ENCODE measurements around the gene TEX38.

The TEX38 gene

DNA sequence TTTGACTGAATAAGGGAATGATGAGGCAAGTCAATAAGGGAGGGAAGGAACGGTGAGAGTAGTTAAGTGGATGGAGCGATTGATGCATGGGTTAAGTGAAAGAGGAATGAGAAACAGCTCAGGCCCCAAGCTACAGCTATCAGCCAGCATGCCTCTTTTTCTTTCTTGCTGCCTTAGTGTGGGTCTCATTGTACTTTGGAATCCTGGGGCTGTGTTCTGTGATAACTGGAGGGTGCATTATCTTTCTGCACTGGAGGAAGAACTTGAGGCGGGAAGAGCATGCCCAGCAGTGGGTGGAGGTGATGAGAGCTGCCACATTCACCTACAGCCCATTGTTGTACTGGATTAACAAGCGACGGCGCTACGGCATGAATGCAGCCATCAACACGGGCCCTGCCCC is 1.0 kb downstream of the TEX38 start:
- no peaks in the 10 kb centered on the region for H3K9me3 Mint-ChIP-seq

DNA sequence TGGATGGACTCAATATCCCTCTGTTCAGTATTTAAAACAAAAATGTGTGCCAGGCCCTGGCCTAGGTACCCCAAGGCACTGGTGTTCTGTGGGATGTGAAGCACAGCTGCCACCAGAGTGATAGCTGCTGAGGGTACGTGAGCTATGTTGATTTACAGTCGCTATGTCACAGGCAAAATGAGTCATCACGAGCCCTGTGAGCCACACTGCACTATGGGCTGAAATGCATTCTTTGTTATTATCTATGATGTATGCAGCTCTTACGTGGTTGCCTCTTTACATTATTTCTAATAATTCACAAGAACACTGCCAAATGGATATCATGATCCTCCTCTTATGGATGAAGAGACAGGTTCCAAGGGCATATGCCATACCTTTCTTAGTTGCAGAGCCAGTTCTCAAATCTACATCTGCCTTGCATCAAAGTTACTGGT is 2.1 kb downstream of the TEX38 start:
- peaks cover 49% of the 10 kb centered on the region for H3K4me1 Mint-ChIP-seq
- H3K27ac Mint-ChIP-seq: peak overlapping the region; percentile 57
- H3K4me3 Mint-ChIP-seq: no peak overlapping the region
- H3K9me3 Mint-ChIP-seq: no peaks in the 10 kb centered on the region
- no peaks in the 10 kb centered on the region for H3K27me3 Mint-ChIP-seq
- H3K36me3 Mint-ChIP-seq: peaks cover 16% of the 10 kb centered on the region

More for the DNA sequence above, 1.0 kb downstream of the TEX38 start:
- H3K4me1 Mint-ChIP-seq: peaks cover 42% of the 10 kb centered on the region
- no peaks in the 10 kb centered on the region for H3K27me3 Mint-ChIP-seq
- H3K36me3 Mint-ChIP-seq: peaks cover 11% of the 10 kb centered on the region
- H3K27ac Mint-ChIP-seq: peak overlapping the region; percentile 75
- no peak overlapping the region for H3K4me3 Mint-ChIP-seq

DNA sequence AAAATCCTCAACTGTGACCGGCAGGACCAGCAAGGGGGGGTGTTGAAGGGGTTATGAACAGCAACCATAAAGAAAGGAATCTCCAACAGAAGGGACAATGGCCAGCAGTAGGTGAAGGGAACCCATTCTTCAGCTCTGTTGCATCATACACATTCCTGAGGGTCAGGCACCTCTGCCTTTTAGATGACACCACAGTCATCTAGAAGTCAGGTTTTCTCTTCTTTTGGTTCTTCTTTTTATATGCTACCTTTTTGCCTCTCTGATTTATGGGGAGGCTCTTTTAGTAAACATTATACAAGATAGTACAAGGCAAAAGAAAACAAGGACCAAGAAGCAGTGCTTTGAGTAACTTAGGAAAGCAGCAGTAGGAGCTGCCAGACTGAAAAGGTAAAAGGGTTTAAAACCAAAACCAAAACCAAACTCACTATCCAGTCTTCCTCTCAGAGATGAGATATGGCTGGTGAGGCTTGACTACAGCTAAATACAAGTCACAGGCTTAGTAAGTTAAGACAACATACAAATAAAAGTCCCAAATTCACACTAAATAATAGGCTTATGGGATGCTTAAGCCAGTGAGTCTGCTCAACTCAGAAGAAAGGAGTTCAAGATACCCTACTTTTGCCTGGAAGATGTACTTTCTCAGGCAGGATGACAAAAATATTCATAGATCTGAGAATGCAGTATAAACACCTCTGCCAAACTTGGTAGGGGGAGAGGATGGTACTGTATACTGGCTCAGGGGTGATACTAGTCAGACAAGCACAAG is 4.1 kb downstream of the TEX38 start:
- Mint-ChIP-seq H3K4me3 (peak overlapping the region; percentile 48), H3K36me3 (peaks cover 29% of the 10 kb centered on the region)

DNA sequence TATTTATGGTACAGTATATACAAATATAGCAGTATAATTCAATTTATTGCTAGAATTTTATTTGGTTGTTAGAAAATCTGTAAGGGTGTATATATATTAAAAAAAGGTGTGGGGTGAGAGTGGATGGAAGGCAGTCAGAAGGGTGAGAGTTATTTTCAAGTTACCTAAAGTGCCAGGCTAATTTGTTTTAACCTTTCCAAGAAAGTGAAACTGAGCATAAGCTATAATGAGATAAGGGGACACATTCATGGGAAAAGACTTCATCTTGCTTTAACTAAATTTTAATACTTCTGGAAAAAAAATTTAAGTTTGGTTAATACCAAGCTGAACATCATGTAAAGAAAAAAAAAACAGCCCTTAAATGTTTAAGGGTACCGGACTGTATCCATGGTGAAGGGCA is 4.9 kb downstream of the TEX38 start:
- Mint-ChIP-seq H3K36me3 (peaks cover 29% of the 10 kb centered on the region), H3K9me3 (no peaks in the 10 kb centered on the region), H3K4me3 (peak overlapping the region; percentile 48), H3K27ac (peak overlapping the region; percentile 96), H3K27me3 (no peaks in the 10 kb centered on the region), H3K4me1 (peaks cover 49% of the 10 kb centered on the region)

More for the DNA sequence above, 4.1 kb downstream of the TEX38 start:
- Mint-ChIP-seq H3K9me3 (no peaks in the 10 kb centered on the region), H3K27ac (peak overlapping the region; percentile 96), H3K27me3 (no peaks in the 10 kb centered on the region), H3K4me1 (peaks cover 49% of the 10 kb centered on the region)

DNA sequence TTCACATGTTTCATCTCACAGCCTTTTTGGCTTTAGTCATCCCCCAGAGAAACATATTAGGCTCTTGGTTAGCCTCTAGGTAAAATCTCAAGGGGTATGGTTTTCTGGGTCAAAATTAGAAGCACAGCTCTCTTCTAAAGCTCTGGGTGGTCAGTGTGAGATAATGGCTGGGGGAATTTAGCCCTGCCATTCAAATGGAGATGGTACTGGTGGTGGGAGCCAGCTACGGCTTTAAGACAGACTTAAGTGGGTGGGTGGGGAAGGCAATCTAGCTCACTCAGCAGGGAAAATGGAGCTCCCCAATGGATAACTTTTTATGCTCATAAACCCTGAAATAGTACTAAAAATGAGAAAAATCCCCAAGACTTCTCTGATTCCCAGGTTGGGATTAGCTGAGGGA is 5.7 kb downstream of the TEX38 start:
- Mint-ChIP-seq H3K4me1 (peaks cover 49% of the 10 kb centered on the region), H3K4me3 (no peak overlapping the region), H3K27me3 (no peaks in the 10 kb centered on the region), H3K27ac (peak overlapping the region; percentile 87), H3K9me3 (no peaks in the 10 kb centered on the region), H3K36me3 (peaks cover 34% of the 10 kb centered on the region)

DNA sequence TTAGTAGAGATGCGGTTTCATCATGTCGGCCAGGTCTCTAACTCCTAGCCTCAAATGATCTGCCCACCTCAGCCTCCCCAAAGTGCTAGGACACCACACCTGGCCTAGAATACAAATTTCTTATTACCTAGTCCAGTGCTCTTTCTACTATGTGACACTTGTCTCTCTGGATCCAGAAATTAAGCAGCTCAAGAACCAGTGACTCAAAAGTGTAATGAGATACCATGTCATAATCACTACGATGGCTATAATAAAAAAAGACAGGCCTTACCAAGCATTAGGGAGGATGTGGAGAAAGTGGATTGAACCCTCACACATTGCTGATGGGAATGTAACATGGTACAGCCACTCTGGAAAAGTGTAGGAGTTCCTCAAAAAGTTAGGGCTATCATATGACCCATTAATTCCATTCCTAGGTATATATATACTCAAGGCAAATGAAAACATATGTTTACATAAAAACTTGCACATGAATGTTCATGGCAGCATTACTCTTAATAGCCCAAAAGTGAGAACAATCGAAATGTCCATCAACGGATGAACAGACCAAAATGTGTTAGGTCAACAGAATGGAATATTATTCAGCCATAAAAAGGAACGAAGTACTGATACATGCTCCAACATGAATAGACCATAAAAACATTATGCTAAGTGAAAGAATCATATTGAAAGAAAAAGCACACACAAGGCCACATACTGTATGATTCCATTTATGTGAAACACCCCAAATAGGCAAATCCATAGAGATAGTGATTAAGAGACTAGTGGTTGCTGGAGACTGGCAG is 8.3 kb downstream of the TEX38 start:
- Mint-ChIP-seq H3K4me3 (no peak overlapping the region), H3K27me3 (no peaks in the 10 kb centered on the region), H3K27ac (no peak overlapping the region), H3K4me1 (peaks cover 33% of the 10 kb centered on the region), H3K9me3 (no peaks in the 10 kb centered on the region), H3K36me3 (peaks cover 34% of the 10 kb centered on the region)

DNA sequence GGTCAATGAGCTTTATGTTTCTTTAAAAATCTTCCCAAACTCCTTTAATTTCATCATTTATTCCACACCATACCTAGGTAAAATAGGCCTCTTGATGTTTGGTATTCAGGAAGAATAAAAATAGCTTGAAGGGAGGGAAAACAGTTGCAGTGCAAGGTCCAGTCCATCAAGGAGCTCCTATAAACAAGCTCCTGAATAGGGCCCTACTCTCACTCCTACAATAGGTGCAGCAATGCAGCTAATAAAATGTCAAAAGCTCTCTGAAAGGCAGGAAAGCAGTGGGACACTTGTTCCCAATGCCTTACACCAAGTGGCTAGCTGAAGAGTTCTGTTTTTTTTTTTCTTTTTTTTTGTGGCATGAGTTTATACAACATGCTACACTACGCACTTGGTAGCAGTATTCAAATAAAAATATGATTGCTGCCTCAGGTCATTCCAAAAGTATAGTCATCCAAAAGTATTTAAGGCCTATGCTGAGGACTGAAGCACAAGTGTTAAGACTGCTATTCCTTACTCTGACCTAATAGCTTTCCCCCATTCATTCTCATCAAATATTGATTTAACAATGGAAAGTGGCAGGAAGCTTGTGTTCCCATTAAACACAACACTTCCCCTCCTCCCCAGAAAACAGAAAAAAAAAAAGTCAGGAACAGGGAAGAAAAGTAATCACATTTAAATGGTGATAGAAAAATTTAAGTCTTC is 9.8 kb downstream of the TEX38 start:
- Mint-ChIP-seq H3K36me3 (peaks cover 38% of the 10 kb centered on the region), H3K9me3 (no peaks in the 10 kb centered on the region), H3K27me3 (no peaks in the 10 kb centered on the region), H3K4me1 (peaks cover 18% of the 10 kb centered on the region), H3K27ac (peak overlapping the region; percentile 6), H3K4me3 (no peak overlapping the region)

DNA sequence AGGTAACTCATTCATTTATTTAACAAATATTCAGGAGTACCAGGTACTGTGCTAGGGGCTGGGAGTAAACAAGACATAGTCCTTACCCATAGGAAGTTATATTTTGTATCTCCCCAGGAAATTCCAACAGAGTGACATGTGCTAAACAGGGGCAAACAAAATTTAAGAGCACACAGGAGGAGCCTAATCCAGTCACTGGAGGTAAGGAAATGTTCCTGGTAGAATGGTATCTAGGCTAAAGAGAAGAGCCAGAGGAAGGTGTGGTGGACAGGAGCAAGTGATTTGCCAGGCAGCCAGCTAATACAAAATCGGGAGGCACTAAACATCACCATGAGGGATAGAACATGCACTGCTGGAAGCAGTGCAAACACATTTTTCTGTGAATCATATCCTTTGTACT is 10.4 kb downstream of the TEX38 start:
- Mint-ChIP-seq H3K4me1 (peaks cover 17% of the 10 kb centered on the region), H3K36me3 (peaks cover 40% of the 10 kb centered on the region), H3K9me3 (no peaks in the 10 kb centered on the region), H3K27ac (peak overlapping the region; percentile 6), H3K27me3 (no peaks in the 10 kb centered on the region), H3K4me3 (no peak overlapping the region)

DNA sequence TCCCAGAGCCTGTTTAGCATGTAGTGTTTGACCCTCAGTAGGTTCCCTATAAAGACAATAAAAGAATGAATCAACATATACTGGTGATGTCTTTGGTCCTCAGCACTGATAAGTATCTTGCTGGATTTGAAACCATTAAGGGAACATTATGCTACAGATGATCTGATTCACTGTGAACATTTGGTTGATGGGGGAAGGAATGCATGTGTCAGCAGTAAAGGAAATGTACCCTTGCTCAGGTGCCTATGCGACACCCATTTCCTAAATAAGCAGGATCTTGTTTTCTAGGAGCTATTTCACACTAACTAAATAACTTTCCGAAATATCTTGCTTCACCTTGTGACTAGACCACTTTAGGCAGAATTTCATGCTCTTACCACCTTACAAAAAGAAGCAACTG is 13.0 kb downstream of the TEX38 start:
- H3K36me3 Mint-ChIP-seq: peaks cover 33% of the 10 kb centered on the region
- no peaks in the 10 kb centered on the region for H3K27me3 Mint-ChIP-seq
- H3K27ac Mint-ChIP-seq: peak overlapping the region; percentile 23
- no peak overlapping the region for H3K4me3 Mint-ChIP-seq
- no peaks in the 10 kb centered on the region for H3K9me3 Mint-ChIP-seq
- H3K4me1 Mint-ChIP-seq: peaks cover 15% of the 10 kb centered on the region

DNA sequence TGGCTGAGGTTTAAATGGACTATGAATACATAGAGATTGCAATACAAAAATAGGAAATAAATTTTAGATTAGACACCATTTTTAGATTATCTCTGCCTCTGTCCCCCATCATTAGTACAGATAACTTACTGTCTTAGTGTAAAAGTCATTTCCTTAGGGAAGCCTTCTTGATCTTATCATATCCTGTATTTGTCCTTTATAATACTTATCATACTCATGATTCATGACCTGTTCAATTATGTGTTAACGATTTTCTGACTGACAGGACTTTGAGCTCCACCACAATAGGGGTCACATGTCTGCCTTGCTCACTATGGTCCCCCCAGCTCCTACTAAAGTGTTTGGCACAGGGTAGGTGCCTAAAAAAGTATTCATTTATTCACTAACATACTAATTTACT is 14.6 kb downstream of the TEX38 start:
- no peaks in the 10 kb centered on the region for H3K9me3 Mint-ChIP-seq
- no peak overlapping the region for H3K4me3 Mint-ChIP-seq
- H3K27ac Mint-ChIP-seq: no peak overlapping the region
- no peaks in the 10 kb centered on the region for H3K27me3 Mint-ChIP-seq
- H3K36me3 Mint-ChIP-seq: peaks cover 25% of the 10 kb centered on the region
- peaks cover 19% of the 10 kb centered on the region for H3K4me1 Mint-ChIP-seq

DNA sequence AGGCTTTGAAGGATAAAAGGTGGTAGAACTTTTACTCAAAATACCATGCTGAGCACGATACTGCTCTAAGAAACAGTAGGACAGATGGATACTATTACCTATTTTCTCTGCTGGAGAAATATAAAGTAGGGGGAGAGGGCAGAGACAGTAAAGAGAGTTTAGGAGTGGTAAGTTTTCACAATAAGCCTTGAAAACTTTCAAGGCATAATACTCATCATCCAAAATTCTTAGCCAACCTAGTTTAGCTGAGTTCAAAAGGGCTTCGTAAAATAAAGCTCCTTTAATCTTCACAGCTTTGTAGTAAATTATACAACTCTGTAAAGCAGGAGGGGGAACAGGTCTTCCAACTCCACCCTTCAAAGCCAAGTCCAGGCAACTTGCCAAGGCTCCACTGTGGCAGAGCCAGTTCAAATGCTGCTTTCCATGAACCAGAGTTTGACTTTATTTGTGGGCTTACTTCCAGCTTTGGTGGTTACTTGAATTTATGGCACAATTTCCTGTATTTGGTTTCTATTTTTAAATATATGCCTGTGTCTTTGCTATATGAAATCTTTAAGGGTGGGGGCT is 15.5 kb downstream of the TEX38 start:
- H3K9me3 Mint-ChIP-seq: no peaks in the 10 kb centered on the region
- peaks cover 22% of the 10 kb centered on the region for H3K36me3 Mint-ChIP-seq
- no peaks in the 10 kb centered on the region for H3K27me3 Mint-ChIP-seq
- H3K27ac Mint-ChIP-seq: no peak overlapping the region
- H3K4me1 Mint-ChIP-seq: peaks cover 19% of the 10 kb centered on the region
- no peak overlapping the region for H3K4me3 Mint-ChIP-seq

DNA sequence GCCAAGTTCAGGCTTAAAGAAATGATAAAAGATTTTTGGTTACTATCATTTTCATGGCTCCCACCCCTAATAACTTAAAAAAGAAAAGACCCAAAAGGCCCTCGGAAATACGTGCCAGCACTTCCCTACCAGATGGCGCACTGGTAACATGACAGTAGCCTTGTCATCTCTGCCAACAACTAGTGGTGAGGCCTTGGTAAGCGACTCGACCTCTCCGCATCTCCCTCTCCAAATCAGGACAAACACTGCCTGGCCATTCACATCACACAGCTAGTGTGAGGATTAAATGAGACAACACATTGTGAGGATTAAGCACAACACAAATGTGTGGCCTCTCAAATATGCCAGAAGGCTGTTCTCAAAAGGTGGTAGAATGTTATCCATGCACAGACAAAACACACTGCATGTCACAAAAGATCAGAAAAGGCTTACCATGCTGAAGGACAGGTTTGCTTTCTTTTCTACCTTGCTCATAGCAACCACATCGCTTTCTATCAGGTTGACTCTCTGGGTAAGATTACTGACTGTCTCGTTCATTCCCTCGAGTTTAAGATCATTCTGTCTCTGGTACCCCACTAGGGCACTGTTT is 16.4 kb downstream of the TEX38 start:
- H3K4me1 Mint-ChIP-seq: peaks cover 19% of the 10 kb centered on the region
- no peak overlapping the region for H3K4me3 Mint-ChIP-seq
- H3K27ac Mint-ChIP-seq: peak overlapping the region; percentile 89
- H3K27me3 Mint-ChIP-seq: no peaks in the 10 kb centered on the region
- no peaks in the 10 kb centered on the region for H3K9me3 Mint-ChIP-seq
- peaks cover 22% of the 10 kb centered on the region for H3K36me3 Mint-ChIP-seq

DNA sequence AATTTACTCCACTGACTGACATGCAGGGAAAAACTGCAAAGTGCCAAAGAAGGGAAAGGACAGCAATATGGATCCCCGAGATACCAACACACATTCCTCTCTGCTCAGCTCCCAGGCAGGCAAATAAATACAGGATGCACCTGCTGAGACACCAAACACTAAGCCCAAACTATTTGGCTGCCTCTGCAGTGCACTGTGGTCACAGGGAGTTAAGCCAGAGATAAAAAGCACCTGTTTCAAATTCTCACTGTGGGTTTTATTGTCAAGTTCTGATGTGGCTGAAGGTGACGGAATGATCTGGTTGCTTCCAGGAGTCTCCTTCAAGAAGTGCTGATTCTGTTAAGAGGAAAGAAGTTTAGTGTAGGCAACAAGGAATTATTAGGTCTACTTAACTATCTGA is 17.7 kb downstream of the TEX38 start:
- no peak overlapping the region for H3K27ac Mint-ChIP-seq

DNA sequence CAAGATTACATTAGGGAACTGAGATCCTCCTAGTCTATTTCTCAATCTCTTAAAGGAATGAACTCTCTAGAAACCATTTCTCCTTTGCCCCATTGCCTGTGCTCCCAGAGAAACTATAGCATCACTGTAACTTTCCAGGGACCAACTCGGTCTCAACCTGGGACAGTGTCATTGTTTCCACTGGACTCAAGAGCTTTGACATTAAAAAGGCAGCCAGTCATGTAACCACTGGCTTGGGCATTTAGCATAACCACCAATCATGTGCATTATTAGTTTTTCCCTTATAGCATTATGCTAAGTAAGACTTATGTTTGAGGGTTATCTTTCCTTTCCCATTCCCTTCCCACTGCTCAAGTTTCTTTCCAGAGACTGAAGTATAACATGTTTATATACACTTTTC is 18.2 kb downstream of the TEX38 start:
- Mint-ChIP-seq H3K36me3 (peaks cover 19% of the 10 kb centered on the region), H3K27ac (peak overlapping the region; percentile 71), H3K4me1 (peaks cover 27% of the 10 kb centered on the region), H3K4me3 (no peak overlapping the region), H3K27me3 (no peaks in the 10 kb centered on the region), H3K9me3 (no peaks in the 10 kb centered on the region)

More for the DNA sequence above, 17.7 kb downstream of the TEX38 start:
- no peaks in the 10 kb centered on the region for H3K27me3 Mint-ChIP-seq
- H3K9me3 Mint-ChIP-seq: no peaks in the 10 kb centered on the region
- no peak overlapping the region for H3K4me3 Mint-ChIP-seq
- H3K4me1 Mint-ChIP-seq: peaks cover 27% of the 10 kb centered on the region
- peaks cover 21% of the 10 kb centered on the region for H3K36me3 Mint-ChIP-seq

DNA sequence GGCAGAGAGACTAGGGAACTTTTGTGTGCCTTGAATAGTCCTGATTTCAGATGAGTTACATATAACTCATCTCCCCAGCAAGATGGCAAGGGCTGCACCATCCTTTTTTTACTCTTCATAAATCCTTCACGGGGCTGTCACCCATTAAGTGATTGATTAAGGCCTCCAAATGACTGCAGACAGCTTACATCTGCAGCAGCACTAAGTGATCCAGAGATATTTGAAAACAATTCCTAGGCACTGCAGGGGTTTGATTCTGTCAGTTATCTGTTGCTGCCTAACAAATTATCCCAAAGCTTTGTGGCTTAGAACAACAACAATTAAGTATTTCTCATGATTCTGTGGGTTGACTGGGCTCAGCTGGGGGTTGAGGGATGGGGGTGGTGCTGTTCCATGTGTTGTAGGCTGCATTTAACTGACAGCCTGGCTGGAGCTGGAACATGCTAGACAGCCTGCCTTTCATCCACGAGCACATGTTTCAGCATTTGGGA is 19.3 kb downstream of the TEX38 start:
- H3K4me1 Mint-ChIP-seq: peaks cover 27% of the 10 kb centered on the region
- no peak overlapping the region for H3K27ac Mint-ChIP-seq
- peaks cover 5% of the 10 kb centered on the region for H3K9me3 Mint-ChIP-seq
- no peak overlapping the region for H3K4me3 Mint-ChIP-seq
- no peaks in the 10 kb centered on the region for H3K27me3 Mint-ChIP-seq
- peaks cover 29% of the 10 kb centered on the region for H3K36me3 Mint-ChIP-seq
